ENCODE results near the gene UBL4A.

UBL4A gene

DNA sequence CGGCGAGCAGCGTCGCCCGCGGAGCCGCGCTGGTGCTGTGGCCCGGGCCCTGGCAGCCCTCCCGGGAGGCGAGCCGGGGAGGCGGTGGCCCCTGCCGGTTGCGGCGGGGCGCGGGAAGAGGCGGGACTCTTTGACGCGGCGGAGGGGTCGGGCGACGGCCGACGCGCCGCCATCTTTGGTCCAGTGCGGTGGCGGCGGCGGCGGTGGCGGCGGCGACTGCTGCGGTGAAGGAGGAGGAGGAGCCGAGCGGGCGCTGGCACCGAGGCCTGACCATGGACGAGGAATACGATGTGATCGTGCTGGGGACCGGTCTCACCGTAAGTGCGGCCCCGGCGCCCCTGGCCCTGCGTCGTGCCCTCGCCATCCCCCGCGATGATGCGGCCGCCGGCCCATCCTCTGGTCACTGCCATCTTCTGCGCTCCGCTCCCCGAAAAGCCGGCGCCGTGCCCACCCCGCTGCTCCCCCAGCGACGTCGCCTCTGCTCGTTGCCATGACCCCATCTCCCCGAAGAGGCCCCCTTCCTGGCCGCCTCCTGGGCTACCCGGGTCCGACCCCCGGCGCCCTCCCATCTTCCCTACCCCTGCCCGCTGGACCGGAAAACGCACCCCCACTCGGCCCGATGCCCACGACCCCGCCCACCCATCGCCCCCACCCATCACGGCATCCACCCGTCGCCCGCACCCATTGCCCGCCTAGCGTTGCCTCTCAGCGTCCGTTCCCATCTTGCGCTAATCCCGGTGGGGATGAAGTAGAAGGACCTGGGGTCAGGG is 49.2 kb downstream of the UBL4A start, which contains the start of gene GDI1:
Gene GDI1 (plus strand): TSS at position 172 of the 770 bp plus-strand sequence. CDS start 101 bp downstream, at position 273.
- peak; percentile 69 for DNase-seq

DNA sequence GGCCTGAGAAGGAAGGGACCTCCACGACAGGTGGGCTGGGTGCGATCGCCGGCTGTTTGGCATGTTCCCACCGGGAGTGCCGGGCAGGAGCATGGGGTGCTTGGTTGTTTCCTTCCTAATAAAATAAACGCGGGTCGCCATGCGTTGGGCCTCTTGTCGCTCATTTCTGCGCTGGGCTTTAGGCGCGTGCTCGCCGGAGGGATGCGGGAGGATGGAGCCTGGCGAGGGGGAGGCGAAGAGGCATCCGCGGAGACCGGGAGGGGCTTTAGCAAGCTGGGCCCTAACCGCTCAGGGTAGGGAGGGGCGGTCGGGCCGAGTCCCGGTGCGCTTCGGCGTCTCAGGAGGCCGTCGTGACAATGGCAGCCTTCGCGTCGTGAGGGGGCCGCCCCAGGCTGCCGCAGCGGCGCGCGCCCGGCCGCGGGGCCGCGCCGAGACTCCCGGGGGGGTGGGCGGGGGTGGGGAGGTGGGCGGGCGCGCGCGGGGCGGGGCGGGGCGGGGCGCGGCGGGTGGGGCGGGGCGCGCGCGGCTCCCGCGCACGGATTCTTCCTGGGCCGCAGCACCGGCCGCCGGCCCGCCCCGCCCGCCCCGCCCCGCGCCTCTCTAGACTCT is 49.9 kb downstream of the UBL4A start:
- DNase-seq, result peak; percentile 73

DNA sequence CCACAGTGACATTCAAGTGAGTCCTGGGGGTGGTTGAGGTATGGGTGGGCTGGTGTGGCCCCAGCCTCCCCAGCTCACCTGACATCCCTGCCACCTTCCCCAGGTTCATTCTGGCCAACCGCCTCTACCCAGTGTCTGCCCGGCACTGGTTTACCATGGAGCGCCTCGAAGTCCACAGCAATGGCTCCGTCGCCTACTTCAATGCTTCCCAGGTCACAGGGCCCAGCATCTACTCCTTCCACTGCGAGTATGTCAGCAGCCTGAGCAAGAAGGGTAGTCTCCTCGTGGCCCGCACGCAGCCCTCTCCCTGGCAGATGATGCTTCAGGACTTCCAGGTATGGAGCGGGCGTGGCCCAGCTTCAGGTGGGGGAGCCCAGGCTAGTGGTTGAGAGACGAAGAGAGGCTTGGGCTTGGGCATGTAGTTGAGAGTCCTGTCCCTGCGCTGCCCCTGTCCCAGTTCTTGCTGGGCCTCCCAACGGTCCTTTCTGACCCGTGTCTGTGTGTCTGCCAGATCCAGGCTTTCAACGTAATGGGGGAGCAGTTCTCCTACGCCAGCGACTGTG is 51.2 kb downstream of the UBL4A start:
- no peak for DNase-seq

DNA sequence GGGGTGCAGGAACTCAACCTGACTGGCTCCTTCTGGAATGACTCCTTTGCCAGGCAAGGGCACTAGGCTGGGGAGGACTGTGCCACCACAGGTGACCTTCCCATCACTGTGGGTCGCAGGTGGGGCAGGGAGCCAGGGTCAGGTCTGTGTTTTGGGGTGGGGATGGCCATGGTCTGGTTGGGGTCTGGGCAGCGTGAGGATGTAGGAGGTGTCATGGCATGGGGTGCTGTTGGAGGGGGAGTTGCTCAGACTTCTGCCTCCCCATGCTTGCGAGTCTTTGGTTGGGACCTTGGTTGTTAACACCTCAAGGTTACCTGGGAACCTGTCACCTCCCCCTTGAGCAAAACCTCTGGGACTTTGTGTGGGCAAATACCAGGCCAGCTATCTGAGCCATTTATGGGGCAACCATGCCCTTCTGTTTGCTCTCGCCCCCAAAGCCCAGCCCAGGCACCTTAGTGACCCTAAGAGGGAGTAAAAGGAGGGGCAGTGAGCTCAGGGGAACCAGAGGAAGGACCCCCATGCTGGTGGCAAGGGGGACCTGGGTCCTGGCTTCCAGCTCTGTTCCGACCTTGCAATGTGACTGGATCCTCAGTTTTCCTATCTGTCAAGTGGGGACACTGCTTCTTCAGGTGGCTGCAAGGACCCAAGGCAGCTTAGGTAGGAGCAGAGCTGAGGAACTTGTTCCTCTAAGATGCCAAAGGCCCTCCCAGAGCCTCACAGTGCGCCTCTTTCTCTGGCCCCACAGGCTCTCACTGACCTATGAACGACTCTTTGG is 51.8 kb downstream of the UBL4A start:
- no peak for DNase-seq

All from CD4-positive, alpha-beta T cell treated with Interleukin-17A for 1 hour (primary cell).